Stimulated activated CD4-positive, alpha-beta T cell treated with anti-CD3 and anti-CD28 coated beads, Interleukin-1b, Interleukin-23, amount 100 ng/mL, for 24 hours (primary cell): ENCODE results near the gene C10orf53.
"Not testable (repeated sequence)": the region's sequence is repeated elsewhere in the genome, so short reads cannot be mapped to it uniquely, and the experiment has no call there.

Source experiments
- DNase-seq, 4 experiments: peaks; one replicate each; pipeline ENCODE4 v3.0.0-alpha.2; 2020; ENCODE audit warnings: low read depth in 4 of 4, low spot score in 1 of 4

The C10orf53 gene

DNA sequence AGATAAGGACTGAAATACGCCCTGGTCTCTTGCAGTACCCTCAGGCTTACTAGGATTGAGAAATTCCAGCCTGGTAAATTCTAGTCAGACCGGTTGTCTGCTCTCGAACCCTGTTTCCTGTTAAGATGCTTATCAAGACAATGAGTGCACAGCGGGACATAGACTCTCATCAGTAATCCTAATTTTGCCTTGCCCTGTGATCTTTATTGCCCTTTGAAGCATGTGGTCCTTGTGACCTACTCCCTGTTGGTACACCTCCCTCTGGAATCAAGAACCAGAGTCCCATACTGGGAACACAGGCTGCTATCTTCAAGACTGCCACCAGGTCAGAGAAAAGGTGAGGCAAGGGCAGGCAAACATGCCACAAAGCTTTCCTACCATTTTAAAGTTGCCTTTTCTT, 7.2 kb downstream of the C10orf53 start:
- no peak for DNase-seq

DNA sequence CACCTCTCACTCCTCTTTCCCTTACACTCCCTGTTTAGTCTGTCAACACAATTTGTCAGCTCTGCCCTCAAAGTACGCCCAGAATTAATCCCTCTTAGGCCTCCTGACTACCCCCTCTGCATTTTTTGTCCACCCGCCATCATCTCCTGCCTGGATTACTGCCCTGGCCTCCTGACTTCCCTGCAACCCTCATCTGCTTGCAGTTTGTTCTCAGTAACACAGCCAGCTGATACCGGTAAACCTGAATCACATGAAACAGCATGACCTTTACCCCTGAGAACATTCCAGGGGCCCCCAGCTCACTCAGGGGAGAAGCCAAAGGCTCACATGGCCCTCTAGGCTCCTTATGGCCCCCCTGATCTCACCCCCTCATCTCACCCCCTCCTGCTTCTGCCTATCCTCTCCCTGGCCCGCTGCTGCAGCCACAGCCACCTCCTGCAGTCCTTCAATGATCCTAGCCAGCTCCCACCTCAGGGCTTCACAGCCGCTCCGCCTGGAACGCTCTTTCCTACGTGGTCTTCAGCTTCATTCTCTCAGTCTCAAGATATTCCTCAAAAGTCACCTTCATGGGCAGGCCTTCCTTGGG, 8.9 kb downstream of the C10orf53 start:
- DNase-seq: no peak

DNA sequence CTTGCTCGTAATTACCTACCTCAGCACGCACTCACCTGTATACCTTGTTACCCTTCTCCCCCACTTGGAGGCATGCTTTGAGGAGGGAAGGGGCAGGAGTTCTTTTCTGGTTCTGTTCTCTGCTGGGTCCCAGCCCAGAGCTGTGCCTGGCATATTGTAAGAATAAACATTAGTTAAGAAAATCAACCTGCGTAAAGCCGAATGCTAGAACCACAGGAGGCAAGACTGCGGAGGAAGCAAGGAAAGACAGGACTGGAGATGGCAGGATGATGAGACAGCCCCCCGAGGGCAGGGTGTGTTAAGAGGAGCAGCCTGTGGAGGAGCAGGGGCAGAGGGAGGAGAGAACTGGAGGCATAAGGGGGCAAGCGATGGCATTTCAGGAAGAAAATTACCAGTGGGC, 9.5 kb downstream of the C10orf53 start:
- no peak for DNase-seq

DNA sequence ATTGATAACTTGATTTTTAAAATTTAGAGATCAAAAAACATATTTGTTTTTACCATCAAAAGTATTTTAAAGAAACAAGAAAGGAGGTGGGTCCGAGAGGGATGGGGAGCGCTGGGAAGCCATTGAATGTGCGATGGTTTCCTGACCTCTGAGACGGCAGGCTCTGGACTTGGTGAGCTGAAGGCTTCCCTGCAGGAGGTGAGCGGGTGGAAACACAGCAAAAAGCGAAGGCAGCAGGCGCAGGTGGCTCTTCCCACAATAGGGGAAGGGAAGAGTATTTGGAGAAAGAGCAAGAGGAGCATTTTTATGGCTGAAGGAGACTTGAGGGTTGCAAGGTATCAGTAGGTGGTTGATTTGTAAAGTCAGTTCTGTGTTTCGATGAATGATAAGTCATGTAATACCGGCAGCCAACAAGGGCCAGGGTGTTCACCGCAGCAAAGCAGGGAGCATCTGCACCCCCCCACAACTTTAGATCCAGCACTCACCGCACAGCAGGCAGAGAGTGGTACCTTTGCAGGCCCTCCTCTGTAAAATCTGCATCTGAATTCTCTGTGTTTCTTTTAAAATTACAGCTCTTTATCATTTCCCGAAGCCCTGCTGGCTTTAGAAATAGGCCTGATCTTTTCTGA, 10.5 kb downstream of the C10orf53 start:
- no peak for DNase-seq

DNA sequence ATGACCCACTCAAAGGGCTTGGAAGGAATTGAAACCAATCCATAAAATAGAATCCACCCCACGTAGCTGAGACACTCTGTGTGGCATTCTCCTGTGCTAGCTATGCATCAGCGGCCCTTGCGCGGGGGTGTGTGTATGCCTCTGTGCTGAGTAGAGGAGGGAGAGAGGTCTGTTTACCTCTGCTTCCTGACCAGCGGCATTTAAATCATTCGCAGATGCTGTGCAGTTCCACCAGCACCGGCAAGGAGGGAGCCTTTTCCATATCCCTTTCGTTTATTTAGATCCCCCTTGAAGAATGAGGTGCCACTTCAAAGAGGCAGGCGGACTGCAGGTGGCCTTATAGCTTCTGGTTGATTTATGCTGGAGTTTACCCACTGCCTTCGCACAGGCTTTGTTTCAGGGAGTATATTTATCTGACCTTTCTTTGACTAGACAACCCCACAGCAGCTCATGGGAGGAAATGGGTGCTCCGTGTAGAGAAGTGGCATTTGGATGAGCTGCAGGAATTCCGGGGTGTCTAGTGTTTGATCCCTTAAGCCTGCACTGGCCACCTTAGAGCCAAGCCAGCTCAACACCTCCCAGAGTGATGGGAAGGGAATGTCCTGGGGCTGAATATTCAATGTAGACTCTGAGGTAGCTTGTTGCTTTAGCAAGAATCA, 11.4 kb downstream of the C10orf53 start:
- no peak for DNase-seq

DNA sequence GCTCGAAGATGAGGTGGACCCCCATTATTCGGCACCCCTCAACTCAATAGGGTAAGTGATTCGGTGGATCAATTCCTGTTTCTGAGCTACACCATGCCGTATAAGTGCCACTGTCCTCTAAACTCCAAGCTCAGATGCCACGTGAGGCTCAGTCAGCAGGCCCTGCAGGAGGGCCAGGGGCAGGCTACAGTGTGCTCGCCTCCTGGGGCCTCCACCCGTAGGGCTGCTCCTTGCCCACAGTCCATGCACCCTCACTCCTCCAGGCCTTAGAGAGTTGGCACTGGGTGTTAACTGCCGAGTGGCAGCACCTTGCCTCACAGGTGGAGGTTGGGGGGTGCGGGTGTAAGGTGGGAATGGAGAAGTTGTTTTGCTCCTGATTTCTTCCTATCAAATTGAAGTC, 12.1 kb downstream of the C10orf53 start:
- DNase-seq: no peak

DNA sequence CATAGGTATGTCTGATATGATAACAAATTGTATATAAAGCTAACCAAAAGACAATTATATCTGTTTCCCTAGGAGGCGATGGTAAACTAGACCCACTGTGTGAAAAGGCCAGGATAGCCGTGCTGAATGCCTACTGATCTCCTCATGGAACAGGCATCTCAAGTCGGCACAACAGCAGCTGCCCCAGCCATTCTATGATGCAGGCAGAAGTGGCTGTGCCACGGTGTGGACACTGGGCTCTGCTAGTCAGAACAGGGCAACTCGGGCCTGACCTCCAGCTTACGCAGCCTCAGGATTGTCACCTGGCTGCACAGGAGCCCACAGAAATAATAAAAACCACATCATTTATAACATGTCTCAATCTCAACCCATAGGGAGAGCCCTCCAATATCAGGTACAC, 15.0 kb downstream of the C10orf53 start:
- DNase-seq: no peak

DNA sequence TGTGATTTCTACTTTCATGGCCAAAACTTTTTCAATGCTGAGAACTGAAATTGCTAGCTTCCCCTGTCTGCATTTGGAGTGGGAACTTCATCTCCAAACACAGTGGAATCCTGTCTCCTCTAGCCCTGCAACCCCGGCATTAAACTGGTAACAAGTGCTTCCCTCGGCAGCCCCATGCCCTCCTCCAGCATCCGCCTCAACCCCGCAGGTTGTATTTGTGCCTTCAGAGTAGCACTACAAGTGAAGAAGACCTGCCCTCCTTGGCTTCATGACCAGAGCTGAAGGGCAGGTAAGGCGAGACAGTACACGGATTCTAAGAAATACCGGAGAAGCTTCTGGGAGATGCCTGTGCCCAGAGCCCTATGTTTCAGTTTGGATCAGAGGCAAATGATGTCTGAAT, 16.9 kb downstream of the C10orf53 start:
- DNase-seq: no peak

DNA sequence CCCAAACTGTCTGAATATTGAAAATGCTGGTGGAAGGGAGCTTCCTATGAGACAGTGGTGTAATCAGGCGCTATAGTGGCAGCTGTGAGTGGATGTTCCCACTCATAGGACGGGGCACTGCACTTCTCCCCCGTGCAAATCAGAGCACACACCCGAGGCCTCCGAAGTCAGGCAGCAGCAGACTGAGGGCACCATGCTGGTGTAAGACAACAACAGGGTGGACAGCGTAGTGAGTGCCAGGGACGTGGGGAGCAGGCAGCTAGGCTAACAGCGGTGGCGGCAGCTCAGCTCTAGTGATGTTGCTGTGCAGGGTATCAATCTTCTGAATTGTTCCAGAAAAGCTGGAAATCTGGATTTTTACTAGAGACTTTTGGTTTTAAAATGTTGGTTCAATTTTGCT, 19.2 kb downstream of the C10orf53 start:
- DNase-seq: no peak

DNA sequence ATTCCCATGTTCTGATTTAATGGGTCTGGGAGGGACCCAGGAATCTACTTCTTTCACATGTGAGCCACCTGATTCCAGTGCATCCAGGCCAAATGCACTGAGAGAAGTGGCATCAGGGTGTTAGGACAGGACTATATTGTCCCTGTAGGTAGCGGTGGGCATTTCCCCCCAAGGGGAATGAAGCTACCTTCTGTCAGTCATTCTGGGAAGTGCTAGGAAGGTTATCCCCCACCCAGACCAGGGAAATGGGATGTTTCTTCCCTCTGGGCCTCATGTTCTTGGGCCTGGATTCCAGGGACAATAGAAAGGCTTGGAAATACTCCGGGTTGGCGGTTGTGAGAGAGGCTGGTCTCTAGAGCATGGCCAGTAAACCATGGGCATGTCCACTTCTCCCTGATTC, 20.8 kb downstream of the C10orf53 start:
- no peak for DNase-seq

DNA sequence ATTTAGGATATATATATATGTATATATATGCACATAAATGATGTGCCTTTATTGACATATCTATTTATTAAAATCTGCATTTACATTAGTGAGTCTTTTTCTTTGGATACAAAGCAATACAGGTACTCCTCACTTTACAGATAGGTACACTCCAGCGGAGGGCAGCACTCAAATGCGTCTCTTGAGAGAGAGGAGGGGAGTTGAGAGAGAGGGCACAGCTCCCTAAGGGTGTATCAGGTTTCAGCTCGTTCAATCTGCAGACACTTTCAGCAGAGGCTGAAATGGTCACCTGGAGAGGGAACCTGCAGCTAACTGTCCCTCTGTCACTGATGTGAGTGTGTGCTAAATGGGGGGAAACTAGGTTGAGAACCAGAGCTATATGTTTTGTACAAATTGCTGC, 21.5 kb downstream of the C10orf53 start:
- DNase-seq: no peak

DNA sequence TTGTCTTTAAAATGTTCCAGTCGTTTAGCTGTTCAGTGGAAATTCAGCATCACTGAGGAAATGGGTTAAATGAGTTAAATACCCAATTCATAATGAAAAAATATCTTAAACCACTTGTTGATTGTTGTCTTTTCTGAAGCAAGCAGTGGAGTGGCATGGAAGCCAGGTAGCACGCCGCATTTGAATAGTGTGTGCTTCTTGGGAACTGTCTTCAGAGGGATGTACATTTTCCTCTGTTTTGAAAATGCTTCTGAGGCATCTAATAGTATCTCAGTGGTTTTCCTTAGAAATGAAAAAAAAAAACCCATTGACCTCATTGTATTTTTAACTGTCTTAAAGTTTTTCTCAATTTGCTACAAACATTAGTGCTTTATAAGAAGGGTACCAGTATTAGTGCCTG, 28.1 kb downstream of the C10orf53 start:
- no peak for DNase-seq

DNA sequence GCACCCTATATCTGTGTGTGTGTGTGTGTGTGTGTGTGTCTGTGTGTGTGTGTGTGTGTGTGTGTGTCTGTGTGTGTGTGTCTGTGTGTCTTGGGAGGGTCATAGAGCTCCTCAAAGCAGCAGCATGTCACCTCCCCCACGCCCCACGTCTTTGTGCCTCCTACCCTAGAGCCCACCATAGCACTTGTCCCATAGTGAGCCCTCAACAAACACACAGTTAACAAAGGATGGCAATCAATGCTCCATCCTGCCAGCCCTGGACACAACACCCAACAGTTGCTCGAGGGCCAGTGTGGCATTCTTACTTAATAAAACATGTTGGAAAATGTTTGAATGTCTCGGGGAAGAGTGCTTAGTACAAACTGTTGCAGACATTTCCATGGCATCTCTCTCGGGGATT, 30.5 kb downstream of the C10orf53 start:
- DNase-seq: no peak

DNA sequence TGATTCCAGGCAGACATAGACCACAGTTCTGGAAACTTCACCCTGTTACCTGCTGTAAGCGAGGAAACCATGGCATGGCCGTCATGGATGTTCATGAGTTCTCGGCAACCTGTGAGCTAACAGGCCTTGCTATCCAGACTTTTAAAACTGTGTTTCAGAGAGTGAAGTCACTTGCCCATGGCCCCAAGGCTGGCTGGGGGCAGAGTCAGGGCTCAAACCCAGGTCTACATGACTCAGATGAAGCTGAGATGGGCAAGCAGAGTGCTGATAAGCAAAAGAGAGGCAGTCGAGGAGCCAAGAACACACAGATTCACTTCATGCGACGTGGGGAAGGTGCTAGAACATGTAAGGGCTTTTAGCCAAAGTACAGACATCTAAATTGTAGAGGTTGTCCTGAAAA, 31.5 kb downstream of the C10orf53 start:
- no peak for DNase-seq

DNA sequence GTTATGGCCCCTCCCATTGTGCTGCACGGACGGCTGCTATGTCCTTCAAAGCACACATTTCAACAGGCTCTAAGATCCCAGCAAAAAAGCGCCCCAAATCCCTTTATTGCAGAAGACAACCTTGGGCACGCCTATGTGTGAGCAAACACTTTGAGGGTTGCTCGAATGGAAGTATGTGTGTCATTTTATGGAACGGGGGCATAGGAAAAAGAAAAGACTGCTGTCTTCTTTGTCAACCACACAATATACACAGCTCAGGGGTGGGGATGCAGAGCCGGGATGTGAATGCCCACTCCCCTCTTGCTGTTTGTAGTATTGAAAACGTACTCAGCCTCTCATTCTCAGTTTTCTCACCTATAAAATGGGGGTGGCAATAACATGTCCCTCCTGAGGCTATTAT, 32.0 kb downstream of the C10orf53 start:
- no peak for DNase-seq

DNA sequence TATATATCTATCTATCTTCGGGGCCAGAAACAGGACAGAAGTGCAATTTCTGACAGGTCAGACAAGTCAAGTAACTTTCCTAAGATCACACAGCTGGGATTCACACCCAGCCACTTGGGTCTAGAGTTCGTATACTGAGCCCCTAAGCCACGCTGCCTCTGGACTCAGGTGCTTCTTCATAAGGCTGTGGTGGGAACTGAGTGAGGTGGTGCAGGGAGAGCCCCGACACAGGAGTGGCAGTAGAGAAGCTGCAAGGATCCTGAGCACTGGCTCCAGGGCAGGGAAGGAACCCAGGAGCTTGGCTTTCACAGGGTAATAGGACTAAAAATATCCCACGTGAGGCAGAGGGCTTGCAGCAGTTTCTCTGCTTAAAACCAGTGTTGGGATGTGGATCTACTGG, 33.8 kb downstream of the C10orf53 start:
- DNase-seq: no peak

DNA sequence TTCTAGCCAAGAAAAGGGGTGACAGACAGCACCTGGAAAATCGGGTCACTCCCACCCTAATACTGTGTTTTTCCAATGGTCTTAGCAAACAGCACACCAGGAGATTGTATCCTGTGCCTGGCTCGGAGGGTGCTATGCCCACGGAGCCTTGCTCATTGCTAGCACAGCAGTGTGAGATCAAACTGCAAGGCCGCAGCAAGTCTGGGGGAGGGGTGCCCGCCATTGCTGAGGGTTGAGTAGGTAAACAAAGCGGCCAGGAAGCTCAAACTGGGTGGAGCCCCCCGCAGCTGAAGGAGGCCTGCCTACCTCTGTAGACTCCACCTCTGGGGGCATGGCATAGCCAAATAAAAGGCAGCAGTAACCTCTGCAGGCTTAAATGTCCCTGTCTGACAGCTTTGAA, 35.7 kb downstream of the C10orf53 start:
- not testable (repeated sequence) for DNase-seq

DNA sequence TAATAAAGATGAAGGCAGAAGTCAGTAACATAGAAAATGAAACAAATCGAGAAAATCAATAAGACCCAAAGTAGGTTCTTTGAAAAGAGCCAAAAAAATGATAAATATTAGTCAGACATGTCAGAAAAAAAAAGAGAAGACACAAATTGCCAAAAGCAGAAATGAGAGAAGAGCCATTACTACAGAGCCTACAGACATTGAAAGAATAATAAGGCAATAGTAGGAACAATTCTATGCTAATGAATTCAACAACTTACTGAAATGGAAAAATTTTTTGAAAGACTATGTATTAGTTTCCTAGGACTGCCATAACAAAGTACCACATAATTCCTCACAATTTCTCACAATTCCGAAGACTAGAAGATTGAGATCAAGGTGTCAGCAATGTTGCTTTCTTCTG, 47.1 kb downstream of the C10orf53 start:
- DNase-seq: no peak

DNA sequence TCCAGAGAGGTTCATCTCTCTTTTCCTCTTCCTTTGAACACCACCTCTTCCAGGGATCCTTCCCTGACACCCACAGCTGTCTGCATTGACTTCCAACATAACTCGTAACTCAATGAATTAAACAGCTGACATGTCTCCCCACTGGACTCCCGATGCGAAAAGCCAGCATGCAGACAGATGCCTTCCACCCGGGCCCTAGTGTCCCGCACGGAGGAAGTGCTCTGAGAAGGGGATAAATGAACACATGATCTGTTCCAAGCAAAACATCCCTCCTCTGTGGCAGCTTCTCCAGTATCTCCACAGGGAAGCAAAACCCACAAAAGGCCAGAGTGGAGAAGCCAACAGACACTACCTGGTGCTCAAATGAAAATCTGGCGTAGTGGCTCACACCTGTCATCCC, 54.4 kb downstream of the C10orf53 start:
- no peak for DNase-seq

DNA sequence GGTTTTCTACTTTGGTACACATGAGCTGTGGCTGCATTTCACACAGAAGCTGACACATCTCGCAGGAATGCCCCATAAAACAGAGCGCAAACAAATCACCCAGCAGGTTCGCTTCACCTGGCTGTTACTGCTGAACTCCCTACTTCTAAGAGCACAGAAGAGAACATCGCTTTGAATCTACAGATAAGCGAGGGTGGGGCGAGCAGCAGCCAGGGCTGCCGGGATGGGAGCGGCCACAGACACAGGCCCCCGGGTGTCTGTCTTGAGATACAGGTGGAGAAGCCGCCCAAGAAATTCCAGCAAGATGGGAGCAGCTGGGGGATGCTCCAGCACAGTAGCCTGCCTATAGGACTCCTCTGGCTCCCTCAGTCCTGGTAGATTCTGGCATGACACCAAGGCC, 55.2 kb downstream of the C10orf53 start:
- DNase-seq: no peak

DNA sequence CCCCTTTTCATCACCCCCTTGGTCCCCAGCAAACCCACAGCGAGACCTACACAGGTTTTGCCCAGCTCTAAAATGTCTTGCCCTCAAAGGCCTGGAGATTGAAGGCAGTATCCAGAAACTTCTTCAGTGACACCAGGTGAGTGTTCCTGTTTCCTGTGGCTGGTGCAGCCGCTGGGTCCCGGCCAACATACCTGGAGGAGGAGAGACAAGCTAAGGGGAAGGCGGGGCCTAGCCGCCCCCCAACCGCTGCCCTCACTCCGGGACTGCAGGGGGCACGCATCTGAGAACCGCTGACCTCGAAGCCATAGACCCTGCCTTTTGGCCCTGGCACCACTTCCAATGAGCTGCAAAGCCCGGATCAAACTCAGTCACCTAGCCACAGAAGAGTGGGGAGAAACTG, 55.7 kb downstream of the C10orf53 start:
- no peak for DNase-seq

DNA sequence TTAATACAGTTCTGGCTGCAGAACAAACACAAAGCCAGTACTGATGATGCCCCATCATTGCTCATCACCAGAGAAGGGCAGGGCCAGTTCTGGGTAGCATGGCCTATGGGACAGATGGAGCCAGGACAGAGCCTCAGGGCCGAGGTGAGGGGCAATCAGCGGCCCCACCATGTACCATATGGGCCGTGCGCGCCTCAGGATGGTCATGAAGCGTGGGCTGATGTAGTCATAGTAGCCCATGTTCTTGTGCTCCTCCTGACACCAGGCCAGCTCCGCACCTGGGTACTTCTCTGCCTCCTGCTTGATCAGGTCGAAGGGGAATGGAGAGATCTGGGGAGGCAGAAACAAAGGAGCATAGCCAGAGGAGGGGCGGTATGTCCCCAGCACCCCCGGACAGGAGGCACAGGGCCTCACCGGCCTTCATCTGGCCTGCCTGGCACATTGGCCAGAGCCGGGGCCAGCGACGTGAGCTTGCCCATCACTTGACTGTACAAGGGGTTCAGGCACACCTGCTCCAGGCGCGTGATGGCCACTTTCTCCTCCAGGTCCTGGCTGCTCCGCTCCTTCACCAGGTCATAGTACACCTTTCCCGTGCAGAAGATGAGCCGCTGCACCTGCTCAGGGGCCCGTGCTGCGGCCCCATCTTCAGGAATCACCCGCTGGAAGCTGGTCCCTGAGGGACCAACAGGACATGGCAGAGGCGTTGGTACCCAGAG, 56.6 kb downstream of the C10orf53 start:
- no peak for DNase-seq
